Vagina (tissue), 2 donors: ENCODE data around the gene FGF2. TPM values are rescaled to one million over a fixed set of nuclear protein-coding genes. Genes with fewer than 3 reads are reported as not detected.
"Not testable (repeated sequence)": the region's sequence is repeated elsewhere in the genome, so short reads cannot be mapped to it uniquely, and the experiment has no call there.

Experiments
- DNase-seq, 2 donors: peaks; one replicate each; pipeline ENCODE4 v3.0.0-alpha.2; 2017; ENCODE audit errors: extremely low spot score in 2 of 2
- H3K27ac ChIP-seq: fragments of 200-600 bp; sonication (generic); one replicate; pipeline ENCODE4 v1.5.1; 2019
- H3K27me3 ChIP-seq: fragments of 200-600 bp; sonication (generic); one replicate; pipeline ENCODE4 v1.5.1; 2019
- H3K36me3 ChIP-seq, 2 donors: fragments of 200-600 bp; sonication (generic); one replicate each; pipeline ENCODE4 v1.5.1; 2017 to 2019
- H3K4me1 ChIP-seq: fragments of 200-600 bp; sonication (generic); one replicate; pipeline ENCODE4 v1.5.1; 2019
- H3K4me3 ChIP-seq, 2 donors: fragments of 200-600 bp; sonication (generic); 1 replicate in 1 of 2; 2 replicates in 1 of 2; pipeline ENCODE4 v1.5.1; 2016 to 2019
- H3K9me3 ChIP-seq: fragments of 200-600 bp; sonication (generic); one replicate; pipeline ENCODE4 v1.5.1; 2019
- CTCF ChIP-seq, 3 experiments: fragments of 450-650 bp in 2 of 3; fragments of 200-600 bp in 1 of 3; sonication (generic) in 1 of 3; IDR thresholded peaks; one replicate each; pipeline ENCODE4 v1.5.1; 2017 to 2019; ENCODE audit warnings: antibody characterized with exemption in 3 of 3, mild to moderate bottlenecking in 2 of 3, moderate library complexity in 2 of 3
- POLR2A ChIP-seq, 2 donors: fragments of 450-650 bp; IDR thresholded peaks; one replicate each; pipeline ENCODE4 v1.6.1; 2017; ENCODE audit warnings: antibody characterized with exemption in 2 of 2, mild to moderate bottlenecking in 2 of 2, moderate library complexity in 2 of 2
- POLR2AphosphoS5 ChIP-seq, 2 donors: sonication (generic); formaldehyde crosslinking; IDR thresholded peaks; one replicate each; pipeline ENCODE4 v1.9.0; 2017; ENCODE audit warnings: antibody characterized with exemption in 2 of 2, mild to moderate bottlenecking in 2 of 2, low read depth in 1 of 2; ENCODE audit not compliant: insufficient read depth in 1 of 2
- intact Hi-C: fragments of 100-400 bp; cut with DNase I; formaldehyde crosslinking; loops from one replicate; pipeline ENCODE4 v1.15.1; 2023
- total RNA-seq: library from RNA; depleted of rRNA; stranded (reverse); fragments of >200 nt; gene quantifications from one replicate; pipeline ENCODE4 v1.2.3, GENCODE V29; 2016

The FGF2 gene
- total RNA-seq, 1 donor from 2014 or later = 12.0 TPM

DNA sequence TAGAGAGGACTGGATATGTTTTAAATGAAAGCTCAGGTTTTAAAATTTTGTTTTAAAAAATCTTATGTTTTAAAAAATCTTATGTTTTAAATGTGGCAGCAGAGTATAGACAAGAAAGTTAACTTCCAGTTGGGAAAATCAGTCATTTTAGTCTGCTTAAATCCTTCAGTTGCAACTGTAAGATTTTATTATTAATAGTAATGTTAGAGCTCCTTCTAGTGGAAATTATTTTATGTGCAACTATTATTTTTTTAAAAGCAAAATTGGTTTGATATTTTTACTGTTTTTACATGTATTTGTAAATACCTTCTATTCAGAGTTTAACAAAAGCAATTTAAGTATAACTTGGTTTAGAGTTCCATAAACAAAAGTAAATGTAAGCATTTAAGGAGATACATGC is 104.2 kb downstream of the FGF2 start:
- H3K36me3 ChIP-seq = peaks cover 0 to 21% of the 10 kb centered on the region in 2 donors

GRCh38 chr4:122932763-122933162 is 106.1 kb downstream of the FGF2 start:
- no peak for DNase-seq
- TF ChIP-seq POLR2AphosphoS5 (IDR thresholded peaks at IDR 0.05; ENCODE audit: insufficient read depth in 1 of 2, low read depth in 1 of 2) (no peak), CTCF (IDR thresholded peaks at IDR 0.05) (no peak), POLR2A (IDR thresholded peaks at IDR 0.05) (no peak)
- no peaks in the 10 kb centered on the region for H3K9me3 ChIP-seq
- no peaks in the 10 kb centered on the region for H3K27me3 ChIP-seq
- H3K4me3 ChIP-seq = no peak overlapping the region
- intact Hi-C loops = no loop called here
- H3K27ac ChIP-seq = no peak overlapping the region
- H3K36me3 ChIP-seq = peaks cover 0 to 23% of the 10 kb centered on the region in 2 donors
- no peaks in the 10 kb centered on the region for H3K4me1 ChIP-seq

More for the DNA sequence above, 104.2 kb downstream of the FGF2 start:
- TF ChIP-seq POLR2A (IDR thresholded peaks at IDR 0.05) (no peak), POLR2AphosphoS5 (IDR thresholded peaks at IDR 0.05; ENCODE audit: insufficient read depth in 1 of 2, low read depth in 1 of 2) (no peak), CTCF (IDR thresholded peaks at IDR 0.05) (peak in 2 of 3 experiments; percentile 38 to 57)
- Histone ChIP-seq H3K4me3 (no peak overlapping the region), H3K4me1 (no peaks in the 10 kb centered on the region), H3K9me3 (no peaks in the 10 kb centered on the region), H3K27ac (no peak overlapping the region), H3K27me3 (no peaks in the 10 kb centered on the region)
- intact Hi-C loops = no loop called here
- no peak for DNase-seq

- H3K9me3 ChIP-seq, H3K4me3 ChIP-seq, H3K27ac ChIP-seq, DNase-seq, H3K4me1 ChIP-seq, H3K27me3 ChIP-seq, intact Hi-C loops: not testable (repeated sequence)
- H3K36me3 ChIP-seq = peaks cover 0 to 22% of the 10 kb centered on the region in 2 donors
Observed at GRCh38 chr4:122945136-122945535, 118.5 kb downstream of the FGF2 start.

GRCh38 chr4:122946142-122946541 is 119.5 kb downstream of the FGF2 start:
- Histone ChIP-seq H3K36me3 (peaks cover 0 to 22% of the 10 kb centered on the region in 2 donors), H3K27me3 (no peaks in the 10 kb centered on the region), H3K4me1 (no peaks in the 10 kb centered on the region), H3K9me3 (no peaks in the 10 kb centered on the region), H3K27ac (no peak overlapping the region), H3K4me3 (no peak overlapping the region)
- DNase-seq = no peak
- intact Hi-C loops = no loop called here
- TF ChIP-seq CTCF (IDR thresholded peaks at IDR 0.05) = no peak
- TF ChIP-seq POLR2A (IDR thresholded peaks at IDR 0.05) = no peak
- TF ChIP-seq POLR2AphosphoS5 (IDR thresholded peaks at IDR 0.05; ENCODE audit: insufficient read depth in 1 of 2, low read depth in 1 of 2) = no peak

Other genes starting within 250 kb of the FGF2 start
- gene IL21, start 205.8 kb upstream of the FGF2 start, total RNA-seq = not detected
- gene BBS12, start 94.1 kb upstream of the FGF2 start, total RNA-seq = 2.2 TPM
- 3.2 TPM for gene NUDT6, start 95.8 kb downstream of the FGF2 start, total RNA-seq